CD4-positive, alpha-beta T cell treated with Interferon alpha-2 for 1 hour (primary cell): ENCODE data around the gene MED1.

Source experiments
- DNase-seq, 2 donors: peaks; one replicate each; pipeline ENCODE4 v3.0.0-alpha.2; 2020 to 2022

The MED1 gene

GRCh38 chr17:39359994-39360393 lies 91.1 kb downstream of the MED1 start:
- no peak for DNase-seq

- DNase-seq, result no peak
Measured at GRCh38 chr17:39357986-39358385, 93.1 kb downstream of the MED1 start.

DNA sequence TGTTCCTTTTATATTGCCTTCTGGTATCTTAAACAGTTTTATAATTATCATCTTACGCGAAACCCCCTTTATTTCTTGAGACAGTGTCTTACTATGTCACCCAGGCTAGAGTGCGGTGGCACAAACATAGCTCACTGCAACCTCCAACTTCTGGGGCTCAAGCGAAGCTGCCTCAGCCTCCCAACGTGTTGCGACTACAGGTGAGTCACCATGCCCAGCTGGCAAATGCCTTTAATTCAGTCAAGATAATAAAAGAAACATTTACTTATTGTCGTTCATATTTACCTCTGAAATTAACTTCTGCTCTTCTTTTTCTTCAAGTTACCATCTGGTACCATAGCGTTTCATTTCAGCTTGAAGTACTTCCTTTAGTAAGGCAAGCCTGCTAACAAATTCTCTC lies 93.6 kb downstream of the MED1 start:
- DNase-seq, result no peak
